Measurements from ENCODE around the gene FBXO42. TPM values are rescaled to one million over a fixed set of nuclear protein-coding genes. Genes with fewer than 3 reads are reported as not detected.

FBXO42 gene
- total RNA-seq, 1 donor from 2014 or later: 33.1 TPM

- DNase-seq (ENCODE audit: low spot score): no peak
These were observed 25.4 kb downstream of the FBXO42 start for GRCh38 chr1:16326833-16327404.

DNA sequence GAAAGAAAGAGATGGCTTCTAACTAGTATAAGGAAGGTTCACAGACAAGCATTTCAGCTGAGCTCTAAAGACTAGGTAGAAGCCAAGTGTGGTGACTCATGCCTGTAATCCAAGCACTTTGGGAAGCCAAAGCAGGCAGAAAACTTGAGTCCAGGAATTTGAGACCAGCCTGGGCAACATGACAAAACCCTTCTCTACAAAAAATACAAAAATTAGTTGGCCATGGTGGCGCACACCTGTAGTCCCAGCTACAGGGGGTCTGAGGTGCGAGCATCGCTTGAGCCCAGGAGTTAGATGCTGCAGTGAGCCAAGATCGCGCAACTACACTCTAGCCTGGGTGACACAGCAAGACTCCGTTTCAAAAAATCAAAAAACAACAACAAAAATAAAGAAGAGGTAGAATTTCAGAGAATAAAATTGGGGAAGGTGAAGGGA lies 27.8 kb downstream of the FBXO42 start:
- no peak for DNase-seq (ENCODE audit: low spot score)

DNA sequence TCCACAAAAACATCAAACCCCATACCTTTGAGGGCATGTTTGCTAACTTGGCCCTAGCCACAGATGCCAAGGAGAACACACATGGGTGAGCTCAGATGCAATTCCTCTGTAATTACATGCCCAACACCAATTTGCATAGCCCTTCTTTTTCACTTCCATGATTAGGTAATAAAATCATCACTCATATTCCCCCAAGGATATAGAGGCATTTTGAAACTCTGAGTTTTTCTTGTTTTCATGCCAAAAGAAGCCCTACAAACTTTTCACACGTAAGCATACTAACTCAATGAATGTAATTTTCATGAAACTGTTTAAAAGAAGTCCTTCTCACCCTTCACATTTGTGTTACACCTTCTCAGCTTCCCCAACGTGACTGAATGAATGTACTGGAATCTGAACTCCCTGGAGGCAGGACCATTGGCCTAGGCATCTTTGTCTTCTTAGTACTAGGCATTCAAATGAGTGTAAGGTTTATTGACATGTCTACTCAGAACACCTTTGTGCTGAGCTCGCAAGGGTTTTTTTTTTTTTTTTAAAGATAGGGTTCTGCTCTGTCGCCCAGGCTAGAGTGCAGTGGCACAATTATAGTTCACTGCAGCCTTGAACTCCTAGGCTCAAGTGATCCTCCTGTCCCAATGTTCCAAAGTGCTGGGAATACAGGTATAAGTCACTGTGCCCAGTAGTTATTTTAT lies 31.0 kb downstream of the FBXO42 start:
- no peak for DNase-seq (ENCODE audit: low spot score)

- DNase-seq (ENCODE audit: low spot score): peak; percentile 53
These were observed 33.7 kb downstream of the FBXO42 start for GRCh38 chr1:16318555-16318954.

DNA sequence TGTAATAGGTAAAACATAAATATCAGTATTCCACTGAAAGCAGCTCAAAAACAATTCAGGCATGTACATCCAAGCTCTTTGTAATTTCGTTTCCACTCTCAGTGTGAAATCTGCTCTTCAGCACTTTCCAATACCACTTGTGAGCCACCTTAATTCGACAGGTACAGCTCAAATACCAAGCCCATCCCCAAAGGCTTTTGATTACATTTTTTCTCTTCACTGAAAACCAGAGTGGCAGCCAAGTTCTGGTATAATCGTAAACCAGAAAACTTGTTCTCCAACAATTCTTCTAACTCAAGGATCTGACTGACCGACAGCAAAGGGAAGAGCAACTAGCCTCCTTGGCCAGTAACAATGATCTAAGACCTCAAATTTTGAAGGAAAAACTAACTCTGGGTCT lies 36.8 kb downstream of the FBXO42 start:
- no peak for DNase-seq (ENCODE audit: low spot score)

DNA sequence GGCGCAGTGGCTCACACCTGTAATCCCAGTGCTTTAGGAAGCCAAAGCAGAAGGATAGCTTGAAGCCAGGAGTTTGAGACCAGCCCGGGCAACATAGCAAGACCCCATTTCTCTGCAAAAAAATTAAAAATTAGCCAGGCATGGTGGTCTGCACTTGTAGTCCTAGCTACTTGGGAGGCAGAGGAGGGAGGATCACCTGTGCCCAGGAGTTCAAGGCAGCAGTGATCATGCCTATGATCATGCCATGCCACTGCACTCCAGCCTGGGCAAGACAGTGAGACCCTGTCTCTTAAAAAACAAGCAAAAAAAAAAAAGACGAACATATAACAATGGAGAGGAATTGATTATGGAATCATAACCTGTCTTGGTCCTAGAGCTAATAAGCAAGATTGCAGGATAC lies 45.1 kb downstream of the FBXO42 start:
- no peak for DNase-seq (ENCODE audit: low spot score)

DNA sequence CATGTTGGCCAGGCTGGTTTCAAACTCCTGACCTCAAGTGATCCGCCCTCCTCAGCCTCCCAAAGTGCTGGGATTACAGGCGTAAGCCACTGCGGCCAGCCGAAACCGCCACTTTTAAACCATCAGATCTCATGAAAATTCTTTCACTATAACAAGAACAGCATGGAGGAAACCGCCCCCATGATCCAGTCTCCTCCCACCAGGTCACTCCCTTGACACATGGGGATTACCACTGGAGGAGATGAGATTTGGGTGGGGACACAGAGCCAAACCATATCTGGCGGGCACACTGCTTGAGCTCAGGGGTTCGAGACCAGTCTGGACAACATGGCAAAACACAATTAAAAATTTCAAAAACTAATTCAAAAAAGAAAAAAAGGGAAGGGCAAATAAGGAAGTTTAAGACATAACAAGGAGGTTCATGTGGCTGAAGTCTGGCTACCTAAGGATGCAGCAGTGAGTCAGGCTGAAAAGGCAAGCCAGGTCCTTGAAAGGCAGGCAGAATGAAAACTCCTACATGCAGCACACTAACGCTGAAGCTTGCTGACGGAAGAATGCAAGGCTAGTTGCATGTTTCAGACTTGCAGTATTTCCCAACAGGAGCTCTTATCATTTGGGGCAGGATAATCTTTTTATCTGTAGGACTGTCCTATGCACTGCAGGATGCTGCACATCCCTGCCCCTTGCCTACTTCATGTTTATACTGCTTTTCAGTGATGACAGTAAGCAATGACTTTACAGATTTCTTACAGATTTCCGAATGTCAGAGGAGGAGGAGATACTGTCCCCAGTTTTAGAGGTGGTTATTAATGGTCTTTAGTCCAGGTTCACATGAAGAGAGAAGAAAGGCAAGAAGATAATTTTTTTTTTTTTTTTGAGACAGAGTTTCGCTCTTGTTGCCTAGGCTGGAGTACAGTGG lies 49.3 kb downstream of the FBXO42 start:
- no peak for DNase-seq (ENCODE audit: low spot score)

DNA sequence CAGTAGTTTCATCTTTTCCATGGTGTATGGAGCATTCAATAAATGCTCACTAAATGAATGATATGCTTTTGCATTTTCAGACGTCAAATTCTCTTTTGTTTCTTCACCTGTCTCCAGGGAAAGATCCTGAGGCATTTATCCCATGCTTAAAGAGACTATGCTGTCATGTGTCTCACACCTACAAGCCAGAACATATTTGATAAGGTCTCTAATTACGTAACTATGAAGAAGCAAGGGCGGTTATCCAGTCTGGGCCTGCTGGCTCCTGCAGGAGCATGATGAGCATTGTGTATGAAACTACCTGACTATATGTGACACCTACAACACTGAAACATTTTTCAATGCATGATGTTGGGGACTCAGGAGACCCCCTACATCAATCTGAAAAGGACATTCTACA lies 51.8 kb downstream of the FBXO42 start:
- DNase-seq (ENCODE audit: low spot score): no peak

GRCh38 chr1:16298653-16299052 lies 53.6 kb downstream of the FBXO42 start:
- DNase-seq (ENCODE audit: low spot score): no peak

DNA sequence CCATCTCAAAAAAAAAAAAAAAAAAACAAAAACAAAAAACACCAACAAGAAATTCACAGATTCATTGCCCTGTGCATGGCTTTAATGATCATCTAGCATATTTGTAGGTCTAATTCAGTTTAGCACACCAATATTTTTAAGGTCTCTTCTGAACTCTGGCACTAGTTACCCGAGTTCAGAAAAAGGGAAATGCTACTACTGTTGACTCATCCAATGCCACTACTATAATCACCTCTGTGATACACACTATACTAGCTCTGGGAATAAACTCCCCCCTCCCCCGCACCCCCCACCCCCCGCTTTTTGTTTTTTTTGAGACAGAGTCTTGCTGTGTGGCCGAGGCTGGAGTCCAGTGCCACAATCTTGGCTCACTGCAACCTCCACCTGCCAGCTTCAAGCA lies 55.6 kb downstream of the FBXO42 start:
- no peak for DNase-seq (ENCODE audit: low spot score)

- DNase-seq (ENCODE audit: low spot score): no peak
These were observed 57.8 kb downstream of the FBXO42 start for GRCh38 chr1:16294219-16295212.

GRCh38 chr1:16293538-16293937 lies 58.7 kb downstream of the FBXO42 start:
- no peak for DNase-seq (ENCODE audit: low spot score)

DNA sequence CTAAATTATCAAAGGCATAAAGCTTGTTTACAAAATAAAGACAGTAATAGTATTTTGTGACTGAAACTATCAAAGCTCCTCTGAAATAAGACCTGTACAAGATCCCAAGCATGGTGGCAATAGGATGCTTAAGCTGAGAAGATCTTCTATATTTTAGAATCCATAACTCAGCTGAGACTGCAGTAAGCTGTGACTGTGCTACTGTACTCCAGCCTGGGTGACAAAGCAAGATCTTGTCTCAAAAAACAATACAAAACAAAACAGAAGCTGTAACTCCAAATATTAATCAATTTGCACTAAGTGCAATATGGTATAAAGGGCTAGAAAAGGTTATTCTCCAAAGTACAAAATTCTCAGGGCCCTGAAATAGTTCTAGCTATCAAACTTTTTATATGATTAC lies 59.5 kb downstream of the FBXO42 start:
- DNase-seq (ENCODE audit: low spot score): no peak

DNA sequence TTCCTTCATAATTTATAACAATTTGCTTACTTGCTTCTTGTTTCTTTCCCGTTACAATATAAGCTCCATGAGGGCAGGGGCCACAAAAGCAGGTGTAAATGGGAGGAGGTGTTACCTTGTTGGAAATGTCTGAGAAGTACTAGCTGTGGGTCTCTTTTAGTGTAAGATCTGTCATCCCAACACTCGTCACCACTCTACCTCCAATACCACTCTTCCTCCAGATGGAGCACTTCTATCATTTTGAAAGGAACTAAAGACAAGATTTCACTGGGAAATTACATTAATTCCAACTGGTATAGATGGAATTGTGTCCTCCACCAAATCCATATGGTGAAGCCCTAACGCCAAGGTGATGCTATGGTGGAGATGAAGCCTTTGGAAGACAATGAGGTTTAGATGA lies 62.3 kb downstream of the FBXO42 start:
- DNase-seq (ENCODE audit: low spot score): no peak

DNA sequence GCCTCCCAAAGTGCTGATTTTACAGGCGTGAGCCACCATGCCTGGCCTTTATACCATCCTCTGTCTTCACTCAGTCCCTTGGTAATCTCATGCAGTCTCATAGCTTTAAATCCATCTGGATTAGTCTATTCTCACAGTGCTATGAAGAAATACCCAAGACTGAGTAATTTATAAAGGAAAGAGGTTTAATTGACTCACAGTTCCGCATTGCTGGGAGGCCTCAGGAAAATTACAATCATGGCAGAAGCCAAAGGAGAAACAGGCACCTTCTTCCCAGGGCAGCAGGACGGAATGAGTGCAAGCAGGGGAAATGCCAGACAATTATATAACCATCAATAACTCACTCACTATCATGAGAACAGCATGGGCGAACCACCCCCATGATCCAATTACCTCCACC lies 66.2 kb downstream of the FBXO42 start:
- DNase-seq (ENCODE audit: low spot score): no peak

- DNase-seq (ENCODE audit: low spot score): no peak
These were observed 70.5 kb downstream of the FBXO42 start for GRCh38 chr1:16281765-16282164.

- no peak for DNase-seq (ENCODE audit: low spot score)
These were observed 73.1 kb downstream of the FBXO42 start for GRCh38 chr1:16279186-16279585.

DNA sequence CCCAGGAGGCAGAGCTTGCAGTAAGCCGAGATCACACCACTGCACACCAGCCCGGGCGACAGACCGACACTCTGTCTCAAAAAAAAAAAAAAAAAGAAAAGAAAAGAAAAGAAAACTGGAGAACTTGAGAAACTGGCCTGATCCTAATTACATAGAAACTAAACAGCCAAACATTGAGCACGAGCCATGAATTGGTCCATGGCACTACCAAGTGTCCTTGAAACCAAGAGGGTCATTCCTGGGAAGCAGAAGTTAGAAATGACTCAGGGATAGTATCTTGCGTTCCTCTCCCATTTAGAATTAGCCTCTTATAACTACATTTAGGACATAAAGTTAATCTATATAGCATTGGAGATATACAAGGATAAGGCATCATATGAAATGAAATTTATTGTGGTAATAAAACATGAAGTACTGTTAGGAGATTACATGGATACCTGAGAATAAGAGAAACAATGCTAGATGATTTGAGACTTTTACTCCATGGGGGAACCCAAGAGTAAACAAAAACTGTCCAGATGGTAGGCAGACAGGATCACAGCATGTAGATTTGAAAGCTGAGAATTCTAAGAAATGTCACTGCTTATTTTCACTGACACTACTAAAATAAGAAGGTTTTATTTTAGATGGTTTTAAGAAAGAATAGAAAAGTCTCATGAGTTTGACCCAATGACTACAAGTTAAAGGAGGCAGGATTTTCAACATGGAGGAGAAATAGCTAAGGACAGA lies 75.8 kb downstream of the FBXO42 start:
- no peak for DNase-seq (ENCODE audit: low spot score)

DNA sequence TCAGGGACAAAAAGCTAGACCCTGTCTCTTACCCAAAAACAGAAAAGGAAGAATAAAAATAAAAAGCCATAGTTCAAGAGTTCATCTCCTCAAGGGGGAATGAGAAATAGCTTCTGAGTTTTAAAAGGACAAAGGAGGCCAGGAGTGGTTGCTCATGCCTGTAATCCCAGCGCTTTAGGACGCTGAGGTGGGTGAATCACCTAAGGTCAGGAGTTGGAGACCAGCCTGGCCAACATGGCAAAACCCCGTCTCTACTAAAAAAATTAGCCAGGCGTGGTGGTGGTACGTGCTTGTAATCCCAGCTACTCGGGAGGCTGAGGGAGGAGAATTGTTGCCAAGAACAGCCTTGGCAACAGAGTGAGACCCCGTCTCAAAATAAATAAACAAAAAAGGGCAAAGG lies 76.7 kb downstream of the FBXO42 start:
- DNase-seq (ENCODE audit: low spot score): no peak

- no peak for DNase-seq (ENCODE audit: low spot score)
These were observed 84.5 kb downstream of the FBXO42 start for GRCh38 chr1:16267690-16268180.
